ENCODE data around the gene DLGAP4. TPM values are rescaled to one million over a fixed set of nuclear protein-coding genes. Genes with fewer than 3 reads are reported as not detected.

DLGAP4 gene
- total RNA-seq, 1 donor from 2014 or later: 20.6 TPM

DNA sequence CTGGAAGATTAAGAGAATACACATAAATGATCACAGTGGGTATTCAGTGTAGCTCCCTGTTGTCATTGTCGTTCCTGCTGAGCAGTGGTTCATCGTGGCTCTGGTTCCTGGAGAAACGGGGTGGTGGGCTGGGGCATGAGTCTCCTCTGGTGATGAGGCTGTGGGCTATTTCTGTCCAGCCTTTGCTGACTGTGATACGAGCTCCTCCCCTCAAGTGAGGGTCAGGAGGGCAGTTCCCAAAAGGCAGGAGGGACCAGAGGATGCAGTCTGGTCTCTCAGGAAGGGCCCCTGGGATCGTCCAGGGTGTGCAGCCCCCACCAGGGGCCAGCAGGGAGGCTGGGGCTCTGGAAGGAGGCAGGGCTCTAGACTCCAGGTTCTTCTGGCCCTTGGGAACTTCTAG lies 31.1 kb upstream of the DLGAP4 start:
- no peak for DNase-seq

DNA sequence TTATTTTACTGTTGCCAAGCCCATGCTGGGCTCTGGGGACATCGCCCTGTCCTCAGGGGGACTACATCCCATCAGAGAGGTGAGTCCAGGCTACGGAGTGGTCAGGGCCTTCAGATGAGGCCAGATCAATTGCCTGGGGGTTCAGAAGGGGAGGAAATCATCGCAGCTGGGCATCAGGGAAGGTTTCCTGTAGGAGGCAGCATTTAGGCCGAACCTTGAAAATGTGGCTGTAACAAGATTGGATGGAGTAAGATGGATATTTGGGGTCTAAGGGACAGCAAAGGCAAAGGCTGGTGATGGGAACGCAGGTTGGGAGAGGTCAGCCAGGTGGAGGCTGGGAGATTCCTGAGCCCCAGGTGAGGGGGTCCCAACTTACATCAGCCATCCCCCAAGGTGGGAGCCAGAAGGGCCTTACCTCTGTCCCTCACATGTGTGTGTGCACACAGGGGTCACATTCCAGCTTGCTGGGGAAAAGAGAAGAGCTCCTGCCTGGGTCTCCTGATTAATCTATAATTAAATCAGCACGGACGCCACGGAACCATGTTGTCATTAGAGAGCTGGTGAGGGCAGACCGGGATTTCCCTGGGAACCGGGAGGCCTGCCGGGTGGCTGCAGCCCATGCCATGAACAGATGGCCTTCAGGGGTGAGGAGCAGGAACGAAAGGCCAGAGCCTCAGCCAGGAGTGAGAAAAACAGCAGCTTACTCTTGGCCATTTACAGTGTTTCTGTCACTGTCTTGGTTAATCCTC lies 30.5 kb upstream of the DLGAP4 start:
- no peak for DNase-seq

DNA sequence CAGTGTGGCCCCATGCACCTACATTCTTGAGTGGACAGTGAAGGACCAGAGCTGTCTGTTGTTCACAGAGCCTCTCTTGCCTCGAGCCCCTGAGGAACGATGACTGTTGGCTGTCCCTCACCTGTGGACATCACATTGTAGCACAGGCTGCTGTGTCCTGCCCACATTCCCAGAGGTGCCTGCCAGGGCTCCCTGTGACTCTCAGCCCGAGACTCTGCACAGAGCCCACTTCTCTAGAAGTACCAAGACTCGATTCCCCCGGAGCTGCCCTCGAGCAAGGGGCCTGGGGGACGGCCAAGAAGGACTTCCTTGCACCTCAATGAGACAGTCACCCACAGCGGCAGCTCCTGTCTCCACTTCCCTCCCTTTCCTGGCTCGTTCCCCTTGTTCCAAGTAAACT lies 28.6 kb upstream of the DLGAP4 start:
- DNase-seq: no peak

DNA sequence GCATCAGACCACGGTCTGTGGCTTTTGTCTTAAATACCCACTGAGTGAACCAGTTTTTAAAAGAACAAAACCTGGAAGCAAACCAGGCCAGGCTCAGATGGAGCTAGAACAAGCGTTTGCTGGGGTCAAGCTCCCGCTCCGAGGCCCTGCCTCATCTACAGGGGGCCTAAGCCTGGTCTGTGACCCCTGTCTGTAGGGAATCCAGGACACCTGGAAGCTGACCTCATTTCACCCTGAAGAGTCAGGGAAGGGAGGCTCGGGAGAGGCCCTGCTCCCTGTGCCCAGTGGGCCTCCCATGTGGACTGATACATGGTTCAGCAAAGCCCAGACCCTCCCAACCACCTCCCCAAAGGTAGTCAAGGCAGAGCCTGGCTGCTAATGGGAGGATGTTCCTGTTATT lies 26.8 kb upstream of the DLGAP4 start:
- DNase-seq: no peak

DNA sequence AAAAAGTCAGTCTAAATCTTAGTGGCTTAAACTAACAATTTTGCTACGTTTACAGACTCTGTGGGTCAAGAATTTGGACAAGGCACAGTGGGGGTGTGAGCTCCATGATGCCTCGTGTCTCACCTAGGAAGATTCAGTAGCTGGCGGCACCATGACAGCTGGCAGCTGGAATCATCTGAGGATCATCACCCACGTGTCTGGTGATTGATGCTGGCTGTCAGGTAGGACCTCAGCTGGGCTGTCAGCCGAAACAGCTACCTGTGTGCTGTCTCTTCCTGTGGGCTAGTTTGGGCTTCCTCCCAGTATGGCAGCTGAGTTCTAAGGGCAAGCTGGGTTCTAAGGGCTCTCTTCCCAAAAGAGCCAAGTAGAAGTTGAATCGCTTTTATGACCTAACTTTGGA lies 26.4 kb upstream of the DLGAP4 start:
- no peak for DNase-seq

DNA sequence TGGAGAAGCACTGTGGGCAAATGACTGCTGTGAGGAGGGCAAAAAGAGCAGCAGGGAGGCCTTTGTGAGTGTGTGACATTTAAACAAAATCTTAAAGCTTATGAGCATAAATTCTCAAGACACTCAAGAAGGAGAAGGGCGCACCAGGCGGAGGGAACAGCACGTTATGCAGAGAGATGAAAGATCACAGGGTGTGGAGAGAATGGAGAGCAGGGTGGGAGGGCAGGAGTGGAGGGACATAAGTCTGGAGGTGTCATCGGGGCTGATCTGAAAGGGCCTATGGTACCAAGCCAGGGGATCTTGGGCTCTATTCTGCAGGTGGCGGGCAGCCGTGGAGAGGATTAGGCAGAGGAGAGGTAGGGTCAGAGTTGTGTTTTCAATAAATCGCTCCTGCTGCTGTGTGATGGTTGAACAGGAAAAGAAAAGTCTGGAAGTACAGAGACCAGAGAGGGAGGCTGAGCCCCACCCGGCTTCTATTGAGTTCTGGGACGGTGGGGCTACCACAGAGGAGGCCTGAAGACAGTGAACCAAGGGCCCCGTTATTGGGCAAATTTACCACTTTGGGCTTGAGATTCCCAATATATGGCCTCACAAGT lies 24.3 kb upstream of the DLGAP4 start:
- DNase-seq: no peak

DNA sequence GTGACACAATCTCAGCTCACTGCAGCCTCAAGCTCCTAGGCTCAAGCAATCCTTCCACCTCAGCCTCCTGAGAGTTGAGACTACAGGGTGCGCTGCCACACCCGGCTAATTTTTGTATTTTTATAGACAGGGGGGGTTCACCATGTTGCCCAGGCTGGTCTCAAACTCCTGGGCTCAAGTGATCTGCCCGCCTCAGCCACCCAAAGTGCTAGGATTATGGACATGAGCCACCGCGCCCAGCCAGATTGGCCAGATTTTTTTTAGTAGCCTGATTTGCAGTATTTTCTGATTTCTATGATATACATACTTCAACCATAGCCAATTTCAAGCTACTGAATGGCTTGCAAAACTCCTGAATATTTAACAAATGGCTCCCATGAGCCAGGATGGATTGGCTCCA lies 21.4 kb upstream of the DLGAP4 start:
- DNase-seq: no peak

DNA sequence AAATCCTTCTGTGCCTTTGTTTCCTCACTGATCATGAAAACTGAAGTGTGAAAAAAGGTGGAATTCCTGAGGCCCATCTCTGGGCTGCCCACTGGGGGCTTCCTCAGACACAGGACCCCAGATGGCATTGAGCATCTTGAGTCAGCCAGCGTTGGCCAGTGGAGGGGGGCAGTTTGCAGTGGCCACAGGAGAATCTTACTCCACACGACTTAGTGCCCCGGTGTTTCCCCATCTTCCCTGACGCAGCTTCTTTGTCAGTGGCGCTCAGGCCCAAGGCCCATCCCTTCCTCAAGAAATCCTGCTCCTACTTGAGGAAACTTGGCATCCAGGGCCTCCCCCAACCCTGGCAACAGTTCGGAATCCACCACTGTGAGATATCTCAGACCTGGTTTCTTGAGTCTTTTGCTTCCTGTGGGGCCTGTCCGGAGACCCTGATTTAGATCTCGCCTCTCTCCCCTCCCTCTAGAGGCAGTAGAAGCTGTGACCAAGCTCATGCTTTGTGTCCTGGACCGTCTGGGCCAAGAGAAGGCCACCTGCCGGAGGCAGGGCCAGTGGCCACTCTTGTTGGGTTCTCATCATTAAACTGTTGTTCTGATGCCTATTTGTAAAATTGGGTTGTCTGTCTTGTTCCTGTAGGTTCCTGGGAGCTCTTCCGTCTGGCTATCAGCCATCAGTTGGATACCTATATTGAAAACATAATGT lies 20.2 kb upstream of the DLGAP4 start:
- no peak for DNase-seq

DNA sequence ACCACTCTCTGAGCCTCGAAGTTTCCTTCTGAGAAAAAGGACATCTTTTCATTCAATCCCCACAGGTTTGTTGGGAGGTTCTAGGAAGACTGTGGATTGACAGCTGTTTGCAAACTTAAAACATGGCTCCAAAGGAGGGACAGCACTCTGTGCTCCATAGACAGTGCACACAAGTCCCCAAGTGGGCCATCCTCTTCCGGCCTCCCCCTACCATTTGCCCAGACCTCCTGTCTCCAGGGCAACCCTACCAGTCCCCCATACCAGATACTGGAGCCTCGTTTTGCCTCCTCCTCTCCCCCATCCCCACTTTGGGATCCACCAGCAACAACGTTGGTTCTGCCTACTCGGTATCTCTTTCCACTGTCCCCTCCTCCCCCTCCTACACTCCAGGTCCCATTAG lies 8.5 kb upstream of the DLGAP4 start:
- no peak for DNase-seq

DNA sequence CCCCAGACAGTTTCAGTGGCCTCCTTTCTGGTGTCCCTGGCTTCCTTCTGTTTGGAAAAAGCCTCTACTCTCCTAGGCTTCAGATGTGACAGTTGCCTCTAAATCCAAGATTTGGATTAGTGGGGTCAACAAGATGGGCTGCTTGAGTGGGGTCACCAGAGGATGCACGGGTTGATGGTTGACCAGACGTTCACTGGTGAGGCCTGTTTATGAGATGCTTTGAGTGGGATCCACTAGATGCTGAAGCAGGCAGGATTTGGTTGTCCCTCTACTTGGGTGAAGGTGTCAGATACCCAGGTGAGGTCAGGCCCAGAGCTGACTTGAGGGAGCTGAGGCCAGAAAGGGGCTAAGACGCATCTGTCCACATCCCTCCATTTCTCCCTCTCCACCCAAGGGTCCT lies 8.1 kb upstream of the DLGAP4 start:
- DNase-seq: no peak

DNA sequence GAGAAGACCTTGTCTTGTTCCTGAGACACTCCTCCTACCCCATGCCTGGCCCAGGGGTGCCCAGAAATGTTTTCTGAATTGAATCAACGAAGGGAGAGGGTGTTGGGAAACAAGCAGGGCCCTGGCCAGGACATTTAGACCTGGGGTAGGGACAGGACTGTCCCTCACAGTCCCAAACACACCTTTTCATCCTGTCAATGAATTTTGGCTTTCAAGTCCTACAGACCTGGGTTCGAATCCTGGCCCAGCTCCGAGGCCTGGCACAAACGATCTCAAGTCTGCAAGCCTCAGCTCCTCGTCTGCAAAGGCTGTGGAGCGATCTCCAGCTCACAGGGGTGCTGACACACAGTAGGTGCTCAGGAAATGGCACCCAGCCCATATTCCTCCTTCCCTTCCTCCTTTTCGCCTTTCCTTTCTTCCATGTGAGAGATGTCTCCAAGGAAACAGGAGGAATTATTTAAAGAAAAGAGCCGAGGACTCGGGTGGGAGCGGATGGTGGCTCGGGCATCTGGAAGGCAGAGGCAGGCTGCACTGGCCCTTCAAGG lies 7.3 kb upstream of the DLGAP4 start:
- DNase-seq: no peak

DNA sequence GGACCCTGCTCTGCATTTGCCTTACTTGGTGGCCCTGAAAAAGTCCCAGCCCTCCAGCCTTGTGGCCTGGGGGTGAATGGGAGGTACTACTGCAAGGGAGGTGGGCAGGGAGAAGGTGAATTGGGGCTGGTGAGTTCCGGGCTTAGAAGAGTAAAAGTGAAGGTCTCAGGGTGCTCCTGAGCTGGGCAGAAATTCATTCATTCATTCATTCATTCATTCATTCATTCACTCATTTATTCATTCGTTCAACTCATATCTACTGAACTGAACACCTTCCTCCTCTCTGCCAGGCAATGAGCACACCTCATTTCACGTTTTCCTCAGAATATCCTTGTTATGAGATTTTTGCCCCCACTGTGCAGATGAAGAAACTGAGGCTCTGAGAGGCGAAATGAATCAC lies 6.7 kb upstream of the DLGAP4 start:
- DNase-seq: no peak

DNA sequence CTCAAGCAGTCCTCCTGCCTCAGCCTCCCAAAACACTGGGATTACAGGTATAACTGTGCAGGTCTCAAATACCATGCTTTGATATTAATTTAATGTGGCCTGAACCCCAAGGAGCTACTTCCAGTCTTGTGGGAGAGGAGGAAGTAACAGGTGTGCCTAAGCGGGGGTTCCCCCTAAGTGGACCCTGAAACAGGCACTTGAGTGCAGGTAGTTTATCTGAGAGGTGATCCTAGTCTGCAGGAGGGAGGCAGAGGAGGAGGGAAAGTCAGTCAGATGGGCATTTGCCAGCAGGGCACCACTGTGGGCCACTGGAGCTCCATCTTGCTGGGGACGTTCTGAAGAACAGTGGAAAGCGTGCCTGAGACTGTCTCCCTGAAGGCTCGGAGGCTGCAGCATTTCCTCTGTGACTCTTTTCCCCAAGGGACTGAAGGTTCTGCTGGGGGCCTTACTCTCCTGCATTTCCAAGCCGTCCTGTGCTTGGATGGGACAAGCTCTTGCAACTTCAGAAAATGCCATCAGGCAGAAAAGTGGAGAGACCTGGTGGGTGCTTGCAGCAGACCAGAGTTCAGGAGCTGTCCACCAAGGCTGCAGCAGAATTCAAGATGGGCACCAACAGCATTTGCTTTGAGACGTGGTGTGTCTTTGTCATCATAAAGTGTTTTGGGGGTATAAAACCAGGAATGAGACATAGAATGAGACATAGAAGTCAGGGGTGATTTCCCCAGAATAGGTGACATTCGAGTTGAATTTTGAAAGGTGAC lies 4.6 kb upstream of the DLGAP4 start:
- no peak for DNase-seq

DNA sequence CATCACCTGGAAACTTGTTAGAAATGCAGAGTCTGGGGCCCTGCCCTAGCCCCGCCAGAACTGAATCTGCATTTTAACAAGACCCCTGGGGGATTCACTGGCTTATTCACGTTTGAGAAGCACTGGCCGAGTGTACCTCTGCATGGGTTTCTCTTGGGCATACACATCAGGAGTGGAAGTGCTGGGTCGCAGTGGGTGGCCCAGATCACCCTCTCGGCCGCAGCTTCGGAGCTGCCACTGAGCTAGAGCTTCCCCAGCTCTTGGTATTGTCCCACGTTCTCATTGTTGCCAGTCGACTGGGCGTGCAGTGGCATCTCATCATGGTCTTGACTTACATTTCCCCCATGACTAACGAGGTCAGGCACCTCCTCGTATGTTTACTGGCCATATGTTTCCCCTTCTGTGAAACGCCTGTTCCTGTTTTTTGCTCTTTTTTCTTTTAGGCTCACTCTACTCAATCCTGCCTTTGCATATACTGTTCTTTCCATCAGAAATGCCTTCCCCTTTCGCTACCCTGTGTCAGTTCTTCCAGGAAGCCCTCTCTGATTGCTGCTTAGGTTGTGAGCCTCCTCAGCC lies 3.0 kb upstream of the DLGAP4 start:
- DNase-seq: no peak

DNA sequence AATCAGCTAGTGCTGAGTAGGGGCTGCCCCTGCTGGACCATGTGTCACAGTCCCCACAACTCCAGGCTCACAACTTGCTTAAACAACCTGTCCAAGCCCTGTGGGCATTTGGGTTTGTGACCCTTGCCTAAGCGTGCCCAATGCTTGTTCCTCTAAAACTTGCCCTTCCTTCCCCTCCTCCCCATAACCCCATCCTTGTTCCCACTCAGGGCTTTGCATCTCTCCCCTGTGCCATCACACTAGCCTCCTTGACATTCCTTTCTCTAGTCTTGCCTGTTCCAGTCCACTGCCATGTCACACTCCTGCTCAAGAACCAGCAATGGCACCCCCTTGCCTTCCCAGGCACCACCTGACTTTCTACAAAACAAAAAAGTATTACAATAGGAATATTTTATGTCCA lies 2.3 kb upstream of the DLGAP4 start:
- no peak for DNase-seq

DNA sequence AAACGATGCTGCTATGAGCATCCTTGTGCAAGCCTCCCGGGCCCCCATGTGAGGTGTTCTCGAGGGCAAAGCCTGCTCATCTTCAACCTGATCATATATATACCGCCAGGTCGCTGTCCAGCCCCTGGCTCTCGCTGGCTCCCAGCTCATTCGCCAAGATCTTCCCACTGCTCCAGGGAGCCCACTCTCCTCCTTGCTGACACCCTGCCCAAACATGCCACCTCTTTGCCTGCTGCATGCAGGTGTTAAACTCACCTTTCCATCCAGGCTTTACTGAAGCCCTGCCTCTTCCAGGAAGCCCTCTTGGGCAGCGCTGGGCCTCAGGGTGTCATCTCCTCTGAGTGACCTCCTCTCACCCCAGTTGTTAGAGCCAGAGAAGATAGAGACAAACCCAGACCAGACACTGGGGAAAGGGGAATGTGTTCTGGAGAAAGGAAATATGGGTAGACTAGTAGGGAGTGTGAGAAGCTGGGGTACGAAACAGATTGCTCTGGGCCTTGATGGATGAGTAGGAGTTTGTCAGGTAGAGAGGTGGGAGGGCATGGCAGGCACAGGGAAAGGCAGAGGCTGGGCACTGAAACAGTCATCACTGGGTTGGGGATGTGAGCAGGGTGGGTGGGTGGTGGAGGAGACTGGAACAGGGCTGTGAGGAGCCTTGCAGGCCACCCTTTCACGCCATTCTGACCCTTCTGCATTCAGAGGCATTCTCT lies 1.2 kb upstream of the DLGAP4 start:
- no peak for DNase-seq

DNA sequence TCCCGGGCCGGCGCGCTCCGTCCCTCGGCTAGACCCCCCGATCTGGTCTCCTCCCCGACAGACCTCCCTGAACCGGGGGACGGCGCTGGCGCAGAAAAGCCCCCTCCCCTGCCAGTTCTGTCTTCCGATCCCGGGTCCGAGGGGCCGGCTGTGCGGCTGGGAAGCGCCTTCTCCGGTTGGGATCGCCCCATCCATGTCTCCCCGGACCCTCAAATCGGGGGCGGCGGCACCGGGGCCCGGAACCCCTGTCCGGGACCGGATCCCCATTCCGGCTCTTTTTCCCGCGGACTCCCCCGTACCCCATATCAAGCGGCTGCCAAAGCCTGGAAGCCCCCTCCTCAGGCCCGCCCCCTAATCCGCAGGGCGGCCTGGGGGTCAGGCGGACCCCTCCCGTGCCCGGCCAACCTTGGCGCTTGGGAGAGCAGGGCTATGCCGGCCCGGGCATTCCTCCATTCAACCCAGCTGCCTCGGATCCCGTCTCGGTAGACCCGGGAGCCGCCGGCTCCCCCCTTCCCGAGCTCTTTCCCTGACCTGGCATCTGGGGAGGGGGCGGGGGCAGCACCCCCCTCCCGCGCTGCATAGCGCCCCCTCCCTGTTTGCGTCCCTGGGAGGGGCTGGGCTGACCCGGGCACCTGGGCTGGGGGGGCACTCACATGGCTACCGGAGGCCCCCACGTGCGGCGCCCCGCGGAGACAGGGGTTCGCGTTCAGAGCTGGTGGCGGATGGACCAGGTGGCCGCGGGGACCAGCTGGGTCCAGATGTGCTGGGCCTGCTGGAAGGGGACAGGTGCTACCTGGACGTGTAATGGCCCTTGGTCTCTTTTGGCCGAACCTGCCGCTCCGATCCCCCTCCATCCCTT lies 643 bp downstream of the DLGAP4 start:
- DNase-seq: no peak

DNA sequence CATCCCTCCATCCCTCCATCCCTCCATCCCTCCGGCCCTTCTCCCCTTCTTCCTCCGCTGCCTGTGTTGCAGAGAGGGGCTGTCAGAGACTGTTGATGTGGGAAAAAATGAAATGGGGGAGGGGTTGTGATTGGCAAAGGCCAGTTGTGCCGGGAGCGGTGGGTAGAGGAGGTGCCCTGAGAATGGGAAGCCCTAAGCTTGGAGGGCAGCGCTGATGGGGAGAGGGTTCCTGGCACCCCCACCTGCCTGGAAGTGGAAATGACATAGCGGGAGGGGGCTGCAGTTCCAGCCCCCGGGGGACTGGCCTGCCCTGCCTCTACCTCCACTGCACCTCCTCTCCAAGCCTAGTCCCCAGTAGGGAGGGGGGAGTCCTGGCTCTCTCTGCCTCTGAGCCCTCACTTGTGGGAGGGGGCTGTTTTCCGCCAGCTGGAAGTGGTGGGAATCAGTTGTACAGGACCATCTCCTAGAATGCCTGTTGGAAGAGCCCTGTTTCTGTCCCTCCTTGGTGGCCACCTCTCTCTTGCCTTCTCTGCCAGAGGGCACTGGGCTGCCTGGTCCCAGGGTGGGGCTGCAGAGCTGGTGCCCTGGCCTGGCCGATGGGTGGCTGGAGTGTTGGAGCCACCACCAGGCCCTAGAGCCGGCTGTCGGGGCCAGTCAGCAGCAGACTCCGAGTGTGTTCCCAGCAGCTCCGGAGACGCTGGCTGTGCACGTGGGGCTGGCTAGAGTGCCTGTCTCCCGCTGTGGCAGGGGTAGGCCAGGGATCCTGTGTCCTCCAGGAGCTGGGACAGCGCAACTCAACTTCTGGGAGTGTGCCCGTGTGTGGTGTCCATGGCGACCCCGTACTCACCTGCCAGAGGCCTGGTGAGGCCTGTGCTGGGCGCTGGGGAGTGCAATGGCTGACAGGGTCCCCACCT lies 1.5 kb downstream of the DLGAP4 start:
- DNase-seq: no peak

DNA sequence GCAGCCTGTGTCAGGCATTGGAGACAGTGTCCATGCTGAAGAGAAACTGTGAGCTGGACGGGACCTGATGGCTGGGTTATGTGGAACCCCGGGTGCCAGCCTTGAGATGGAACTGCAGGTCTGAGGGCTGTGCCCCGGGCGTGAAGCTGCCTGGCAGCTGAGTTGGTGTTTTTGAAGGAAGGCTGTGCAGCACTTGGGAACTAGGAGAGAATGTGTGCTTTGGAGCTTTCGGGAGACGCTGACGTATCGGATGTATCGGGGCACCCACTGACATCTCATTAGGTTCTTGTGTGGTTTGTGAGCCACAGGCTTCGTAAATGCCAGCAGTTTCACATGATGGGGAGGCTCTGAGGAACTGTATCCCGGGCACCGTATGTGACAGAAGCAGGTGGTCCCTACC lies 2.2 kb downstream of the DLGAP4 start:
- DNase-seq: no peak

DNA sequence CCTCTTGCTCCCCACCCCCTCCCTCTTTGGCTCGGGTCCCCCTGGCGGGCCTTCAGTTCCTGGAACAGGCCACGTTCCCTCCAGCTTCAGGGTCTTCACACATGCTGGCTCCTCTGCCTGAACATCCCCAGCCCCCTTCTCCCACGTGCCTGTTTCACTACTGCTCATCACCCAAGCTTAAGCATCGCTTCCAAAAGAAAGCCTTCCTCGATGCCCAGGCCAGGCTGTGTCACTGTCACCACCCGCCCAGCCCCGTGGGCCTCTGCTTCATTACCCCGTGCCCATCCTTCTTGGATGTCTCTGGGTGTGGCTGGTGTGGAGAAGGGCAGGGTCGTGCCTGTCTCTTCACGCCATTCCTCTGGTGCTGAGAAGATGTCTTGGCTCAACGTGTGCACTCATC lies 2.8 kb downstream of the DLGAP4 start:
- no peak for DNase-seq
